ENCODE results near the gene GPC6.

GRCh38 chr13:93249364-93250306, 23.0 kb downstream of the GPC6 start:
- no peak for TF ChIP-seq MYC (IDR thresholded peaks at IDR 0.05; ENCODE audit: low read depth, low read length)
- no peak for TF ChIP-seq CTCF (IDR thresholded peaks at IDR 0.05; ENCODE audit: low read depth, low read length)

Measured in NB4 (cell line).